ENCODE data around the gene NR2C2. TPM values are rescaled to one million over a fixed set of nuclear protein-coding genes. Genes with fewer than 3 reads are reported as not detected.

Gene NR2C2
- total RNA-seq, 4 donors from 2014 or later, result 24.3 to 58.2 (median 39.9) TPM

GRCh38 chr3:14984581-14985113 lies 37.3 kb downstream of the NR2C2 start:
- 100% methylated on average over 3 of the region's 3 CpGs for WGBS, 2 donors
- TF ChIP-seq POLR2A (IDR thresholded peaks at IDR 0.05), result no peak
- no peak for TF ChIP-seq CTCF (IDR thresholded peaks at IDR 0.05)
- DNase-seq (ENCODE audit: low spot score in 2 of 2), result no peak
- no peak overlapping the region for H3K4me3 ChIP-seq (ENCODE audit: low read depth, poor library complexity, severe bottlenecking)
- intact Hi-C loops (cut with DNase I; ENCODE audit: low total_unique reads), result no loop called here

- TF ChIP-seq POLR2A (IDR thresholded peaks at IDR 0.05) (no peak), CTCF (IDR thresholded peaks at IDR 0.05) (no peak)
- DNase-seq (ENCODE audit: low spot score in 2 of 2), result no peak
- 95 to 97% methylated on average over 3 of the region's 3 CpGs for WGBS, 2 donors
- H3K4me3 ChIP-seq (ENCODE audit: low read depth, poor library complexity, severe bottlenecking), result no peak overlapping the region
- intact Hi-C loops (cut with DNase I; ENCODE audit: low total_unique reads), result no loop called here
Observed at GRCh38 chr3:14988988-14989394, 41.6 kb downstream of the NR2C2 start.

GRCh38 chr3:14989943-14990779 lies 42.8 kb downstream of the NR2C2 start:
- WGBS, 2 donors, result 38 to 47% methylated on average over 3 of the region's 3 CpGs

GRCh38 chr3:14990780-14991148 lies 43.4 kb downstream of the NR2C2 start:
- intact Hi-C loops (cut with DNase I; ENCODE audit: low total_unique reads), result no loop called here
- H3K4me3 ChIP-seq (ENCODE audit: low read depth, poor library complexity, severe bottlenecking), result no peak overlapping the region
- no peak for TF ChIP-seq POLR2A (IDR thresholded peaks at IDR 0.05)
- no peak for TF ChIP-seq CTCF (IDR thresholded peaks at IDR 0.05)
- WGBS, 2 donors, result 51 to 56% methylated on average over 2 of the region's 2 CpGs
- no peak for DNase-seq (ENCODE audit: low spot score in 2 of 2)

More at GRCh38 chr3:14989943-14990779, 42.8 kb downstream of the NR2C2 start:
- no peak overlapping the region for H3K4me3 ChIP-seq (ENCODE audit: low read depth, poor library complexity, severe bottlenecking)
- intact Hi-C loops (cut with DNase I; ENCODE audit: low total_unique reads), result no loop called here
- DNase-seq (ENCODE audit: low spot score in 2 of 2), result no peak
- no peak for TF ChIP-seq CTCF (IDR thresholded peaks at IDR 0.05)
- TF ChIP-seq POLR2A (IDR thresholded peaks at IDR 0.05), result no peak

- DNase-seq (ENCODE audit: low spot score in 2 of 2), result no peak
- TF ChIP-seq CTCF (IDR thresholded peaks at IDR 0.05) (no peak), POLR2A (IDR thresholded peaks at IDR 0.05) (no peak)
- intact Hi-C loops (cut with DNase I; ENCODE audit: low total_unique reads), result no loop called here
- no peak overlapping the region for H3K4me3 ChIP-seq (ENCODE audit: low read depth, poor library complexity, severe bottlenecking)
- 78 to 82% methylated on average over 1 of the region's 1 CpG for WGBS, 2 donors
Observed at GRCh38 chr3:14991151-14991742, 43.9 kb downstream of the NR2C2 start.
